Endothelial cell (in vitro differentiated cells): ENCODE results near the gene ATG7. TPM values are rescaled to one million over a fixed set of nuclear protein-coding genes. Genes with fewer than 3 reads are reported as not detected.
"Not testable (repeated sequence)": the region's sequence is repeated elsewhere in the genome, so short reads cannot be mapped to it uniquely, and the experiment has no call there.

Experiments
- DNase-seq: peaks from one replicate; pipeline ENCODE4 v3.0.0; 2021; ENCODE audit warnings: low spot score
- H3K27ac Mint-ChIP-seq: one replicate; pipeline ENCODE4 v1.8.0; 2021; ENCODE audit warnings: mixed read lengths, inconsistent platforms; ENCODE audit not compliant: unreplicated experiment
- H3K27me3 Mint-ChIP-seq: one replicate; pipeline ENCODE4 v1.8.0; 2021; ENCODE audit warnings: mild to moderate bottlenecking, moderate library complexity, mixed read lengths, inconsistent platforms; ENCODE audit not compliant: unreplicated experiment
- H3K36me3 Mint-ChIP-seq: one replicate; pipeline ENCODE4 v1.8.0; 2021; ENCODE audit warnings: mild to moderate bottlenecking, low read depth, mixed read lengths, inconsistent platforms; ENCODE audit not compliant: unreplicated experiment
- H3K4me1 Mint-ChIP-seq: one replicate; pipeline ENCODE4 v1.8.0; 2021; ENCODE audit warnings: mild to moderate bottlenecking, mixed read lengths, inconsistent platforms; ENCODE audit not compliant: unreplicated experiment
- H3K4me3 Mint-ChIP-seq: one replicate; pipeline ENCODE4 v1.8.0; 2021; ENCODE audit warnings: mild to moderate bottlenecking, mixed read lengths, inconsistent platforms; ENCODE audit not compliant: unreplicated experiment
- H3K9me3 Mint-ChIP-seq: one replicate; pipeline ENCODE4 v1.8.0; 2021; ENCODE audit warnings: mixed read lengths, inconsistent platforms; ENCODE audit not compliant: unreplicated experiment
- CTCF ChIP-seq: fragments of 200-600 bp; sonication (generic); IDR thresholded peaks from one replicate; pipeline ENCODE4 v1.5.0; 2021; ENCODE audit warnings: antibody characterized with exemption; ENCODE audit not compliant: unreplicated experiment
- total RNA-seq: library from RNA; stranded (reverse); fragmentation: NEBNext Ultra II Directional; extraction: Animal tissue kit (Norgen Biotek cat#: 25700); gene quantifications from one replicate; pipeline ENCODE4 v1.2.1, GENCODE V29; 2021; ENCODE audit not compliant: unreplicated experiment

Gene ATG7
- total RNA-seq, 1 donor from 2014 or later: 30.6 TPM

- no peak overlapping the region for H3K4me3 Mint-ChIP-seq
Measured at GRCh38 chr3:11444404-11444803, 172.2 kb downstream of the ATG7 start.

GRCh38 chr3:11445193-11445592, 173.0 kb downstream of the ATG7 start:
- not testable (repeated sequence) for H3K9me3 Mint-ChIP-seq, H3K4me1 Mint-ChIP-seq, H3K27me3 Mint-ChIP-seq, H3K36me3 Mint-ChIP-seq, DNase-seq, H3K27ac Mint-ChIP-seq, H3K4me3 Mint-ChIP-seq

More at GRCh38 chr3:11444404-11444803, 172.2 kb downstream of the ATG7 start:
- peaks cover 2% of the 10 kb centered on the region for H3K4me1 Mint-ChIP-seq
- no peak for TF ChIP-seq CTCF
- no peak for DNase-seq
- no peaks in the 10 kb centered on the region for H3K27me3 Mint-ChIP-seq
- H3K27ac Mint-ChIP-seq: no peak overlapping the region
- H3K9me3 Mint-ChIP-seq: no peaks in the 10 kb centered on the region
- no peaks in the 10 kb centered on the region for H3K36me3 Mint-ChIP-seq

- Mint-ChIP-seq H3K4me3 (no peak overlapping the region), H3K4me1 (peaks cover 2% of the 10 kb centered on the region), H3K36me3 (no peaks in the 10 kb centered on the region), H3K27me3 (no peaks in the 10 kb centered on the region), H3K9me3 (no peaks in the 10 kb centered on the region), H3K27ac (no peak overlapping the region)
- no peak for DNase-seq
- no peak for TF ChIP-seq CTCF
Measured at GRCh38 chr3:11445883-11446282, 173.7 kb downstream of the ATG7 start.

GRCh38 chr3:11447584-11448200, 175.5 kb downstream of the ATG7 start:
- Mint-ChIP-seq H3K9me3 (no peaks in the 10 kb centered on the region), H3K27ac (no peak overlapping the region), H3K27me3 (no peaks in the 10 kb centered on the region), H3K4me3 (no peak overlapping the region), H3K4me1 (peaks cover 2% of the 10 kb centered on the region), H3K36me3 (no peaks in the 10 kb centered on the region)
- TF ChIP-seq CTCF: no peak
- DNase-seq: no peak

GRCh38 chr3:11450015-11450414, 177.8 kb downstream of the ATG7 start:
- Mint-ChIP-seq H3K27ac (no peak overlapping the region), H3K4me1 (peaks cover 13% of the 10 kb centered on the region), H3K9me3 (no peaks in the 10 kb centered on the region), H3K36me3 (no peaks in the 10 kb centered on the region), H3K27me3 (no peaks in the 10 kb centered on the region), H3K4me3 (no peak overlapping the region)
- DNase-seq: no peak
- TF ChIP-seq CTCF: no peak
